Mononuclear cell (primary cell): ENCODE measurements around the gene CMIP. TPM values are rescaled to one million over a fixed set of nuclear protein-coding genes. Genes with fewer than 3 reads are reported as not detected.
"Not testable (repeated sequence)": the region's sequence is repeated elsewhere in the genome, so short reads cannot be mapped to it uniquely, and the experiment has no call there.

ENCODE experiments used
- H3K27me3 ChIP-seq: 2 replicates; pipeline ENCODE4 v1.6.0; 2011; ENCODE audit warnings: low read length, control low read depth; ENCODE audit not compliant: insufficient read depth
- H3K4me1 ChIP-seq: 2 replicates; pipeline ENCODE4 v1.5.1; 2011; ENCODE audit warnings: mild to moderate bottlenecking, low read length, control low read depth; ENCODE audit not compliant: insufficient read depth
- H3K4me3 ChIP-seq: 2 replicates; pipeline ENCODE4 v1.5.1; 2011; ENCODE audit warnings: mild to moderate bottlenecking, low read length, moderate library complexity
- H3K9me3 ChIP-seq: 2 replicates; pipeline ENCODE4 v1.5.1; 2011; ENCODE audit warnings: low read depth, mild to moderate bottlenecking, control low read depth, low read length
- total RNA-seq: library from RNA; depleted of rRNA; stranded (reverse); fragments of >200 nt; gene quantifications from one replicate; pipeline ENCODE4 v1.2.3, GENCODE V29; 2012

CMIP gene
- total RNA-seq, 1 donor = 29.6 TPM

GRCh38 chr16:81515721-81516120 is 71.1 kb downstream of the CMIP start:
- Histone ChIP-seq H3K4me1 (peaks cover 51% of the 10 kb centered on the region), H3K9me3 (no peaks in the 10 kb centered on the region), H3K4me3 (no peak overlapping the region)

GRCh38 chr16:81516478-81517149 is 72.0 kb downstream of the CMIP start:
- no peaks in the 10 kb centered on the region for H3K27me3 ChIP-seq
- H3K4me1 ChIP-seq = peaks cover 60% of the 10 kb centered on the region
- no peak overlapping the region for H3K4me3 ChIP-seq
- no peaks in the 10 kb centered on the region for H3K9me3 ChIP-seq

More at GRCh38 chr16:81515721-81516120, 71.1 kb downstream of the CMIP start:
- no peaks in the 10 kb centered on the region for H3K27me3 ChIP-seq

- H3K4me3 ChIP-seq = no peak overlapping the region
- H3K4me1 ChIP-seq = peaks cover 63% of the 10 kb centered on the region
- H3K9me3 ChIP-seq = no peaks in the 10 kb centered on the region
- no peaks in the 10 kb centered on the region for H3K27me3 ChIP-seq
Measured at GRCh38 chr16:81517150-81517499, 72.5 kb downstream of the CMIP start.

GRCh38 chr16:81517629-81518438 is 73.2 kb downstream of the CMIP start:
- H3K4me1 ChIP-seq = peaks cover 61% of the 10 kb centered on the region

GRCh38 chr16:81518439-81518757 is 73.8 kb downstream of the CMIP start:
- peaks cover 61% of the 10 kb centered on the region for H3K4me1 ChIP-seq
- H3K4me3 ChIP-seq = no peak overlapping the region
- no peaks in the 10 kb centered on the region for H3K9me3 ChIP-seq
- H3K27me3 ChIP-seq = no peaks in the 10 kb centered on the region

More at GRCh38 chr16:81517629-81518438, 73.2 kb downstream of the CMIP start:
- no peak overlapping the region for H3K4me3 ChIP-seq
- no peaks in the 10 kb centered on the region for H3K9me3 ChIP-seq
- no peaks in the 10 kb centered on the region for H3K27me3 ChIP-seq

GRCh38 chr16:81519301-81520150 is 74.9 kb downstream of the CMIP start:
- Histone ChIP-seq H3K9me3 (no peaks in the 10 kb centered on the region), H3K4me3 (no peak overlapping the region), H3K27me3 (no peaks in the 10 kb centered on the region), H3K4me1 (peaks cover 61% of the 10 kb centered on the region)

- H3K9me3 ChIP-seq = no peaks in the 10 kb centered on the region
- H3K4me1 ChIP-seq = peaks cover 61% of the 10 kb centered on the region
Measured at GRCh38 chr16:81520151-81520470, 75.5 kb downstream of the CMIP start.

GRCh38 chr16:81520560-81521135 is 76.0 kb downstream of the CMIP start:
- Histone ChIP-seq H3K4me3 (no peak overlapping the region), H3K4me1 (peaks cover 66% of the 10 kb centered on the region), H3K27me3 (no peaks in the 10 kb centered on the region), H3K9me3 (no peaks in the 10 kb centered on the region)

More at GRCh38 chr16:81520151-81520470, 75.5 kb downstream of the CMIP start:
- no peak overlapping the region for H3K4me3 ChIP-seq
- no peaks in the 10 kb centered on the region for H3K27me3 ChIP-seq

- Histone ChIP-seq H3K4me3 (no peak overlapping the region), H3K4me1 (peaks cover 71% of the 10 kb centered on the region), H3K27me3 (no peaks in the 10 kb centered on the region), H3K9me3 (no peaks in the 10 kb centered on the region)
Measured at GRCh38 chr16:81521141-81521626, 76.6 kb downstream of the CMIP start.

- Histone ChIP-seq H3K27me3 (no peaks in the 10 kb centered on the region), H3K4me3 (no peak overlapping the region), H3K9me3 (no peaks in the 10 kb centered on the region), H3K4me1 (peaks cover 82% of the 10 kb centered on the region)
Measured at GRCh38 chr16:81522108-81522701, 77.6 kb downstream of the CMIP start.

GRCh38 chr16:81522851-81523250 is 78.2 kb downstream of the CMIP start:
- not testable (repeated sequence) for H3K27me3 ChIP-seq, H3K9me3 ChIP-seq, H3K4me3 ChIP-seq
- H3K4me1 ChIP-seq = peaks cover 88% of the 10 kb centered on the region

- no peaks in the 10 kb centered on the region for H3K9me3 ChIP-seq
- H3K4me1 ChIP-seq = peaks cover 94% of the 10 kb centered on the region
- H3K4me3 ChIP-seq = no peak overlapping the region
- H3K27me3 ChIP-seq = no peaks in the 10 kb centered on the region
Measured at GRCh38 chr16:81523387-81524115, 78.9 kb downstream of the CMIP start.

GRCh38 chr16:81524382-81524781 is 79.8 kb downstream of the CMIP start:
- Histone ChIP-seq H3K4me3 (no peak overlapping the region), H3K4me1 (peaks cover 88% of the 10 kb centered on the region), H3K27me3 (no peaks in the 10 kb centered on the region), H3K9me3 (no peaks in the 10 kb centered on the region)

- not testable (repeated sequence) for H3K27me3 ChIP-seq, H3K4me3 ChIP-seq, H3K9me3 ChIP-seq
- H3K4me1 ChIP-seq = peaks cover 83% of the 10 kb centered on the region
Measured at GRCh38 chr16:81524885-81525284, 80.3 kb downstream of the CMIP start.
